Liver (tissue), 9 donors: ENCODE data around the gene ZNF844. TPM values are rescaled to one million over a fixed set of nuclear protein-coding genes. Genes with fewer than 3 reads are reported as not detected.
"Not testable (repeated sequence)": the region's sequence is repeated elsewhere in the genome, so short reads cannot be mapped to it uniquely, and the experiment has no call there.

Experiments
- DNase-seq: peaks from one replicate; pipeline ENCODE4 v3.0.0-alpha.2; 2017; ENCODE audit warnings: low spot score
- H3K27ac ChIP-seq, 2 donors: one replicate each; pipeline ENCODE4 v1.7.0; 2013; ENCODE audit warnings: inconsistent platforms in 2 of 2, low read length in 2 of 2, control low read depth in 1 of 2, low read depth in 1 of 2, mild to moderate bottlenecking in 1 of 2
- H3K27me3 ChIP-seq, 4 donors: one replicate each; pipeline versions ENCODE4 v1.6.1 to v1.7.0; 2013; ENCODE audit warnings: low read length in 3 of 4, inconsistent platforms in 1 of 4, mild to moderate bottlenecking in 1 of 4, moderate library complexity in 1 of 4; ENCODE audit not compliant: control insufficient read depth in 4 of 4, insufficient read depth in 4 of 4
- H3K36me3 ChIP-seq, 4 donors: one replicate each; pipeline versions ENCODE4 v1.6.1 to v1.7.0; 2013; ENCODE audit warnings: low read length in 3 of 4, mild to moderate bottlenecking in 3 of 4, low read depth in 1 of 4, moderate library complexity in 1 of 4; ENCODE audit not compliant: control insufficient read depth in 4 of 4, insufficient read depth in 3 of 4
- H3K4me1 ChIP-seq, 4 donors: one replicate each; pipeline versions ENCODE4 v1.6.1 to v1.7.0; 2013; ENCODE audit warnings: low read length in 3 of 4, mild to moderate bottlenecking in 3 of 4, moderate library complexity in 1 of 4; ENCODE audit not compliant: control insufficient read depth in 4 of 4, insufficient read depth in 4 of 4
- H3K4me3 ChIP-seq, 3 donors: one replicate each; pipeline versions ENCODE4 v1.6.1 to v1.7.0; 2013; ENCODE audit warnings: low read length in 3 of 3, control low read depth in 1 of 3, low read depth in 1 of 3, mild to moderate bottlenecking in 1 of 3
- H3K9ac ChIP-seq, 2 donors: one replicate each; pipeline ENCODE4 v1.7.0; 2013; ENCODE audit warnings: low read length in 2 of 2, mild to moderate bottlenecking in 2 of 2, moderate library complexity in 2 of 2, control low read depth in 1 of 2, low read depth in 1 of 2
- H3K9me3 ChIP-seq, 4 donors: one replicate each; pipeline versions ENCODE4 v1.6.1 to v1.7.0; 2013; ENCODE audit warnings: low read length in 3 of 4; ENCODE audit not compliant: control insufficient read depth in 4 of 4
- ATF3 ChIP-seq: IDR thresholded peaks from 2 replicates; pipeline ENCODE4 v1.6.1; 2016; ENCODE audit warnings: antibody characterized with exemption
- CTCF ChIP-seq: fragments of 150-350 bp; IDR thresholded peaks from 2 replicates; pipeline ENCODE4 v1.5.1; 2017; ENCODE audit warnings: improper control_type of control experiment, low read depth, low read length; ENCODE audit not compliant: missing input control
- FOXA1 ChIP-seq: IDR thresholded peaks from 2 replicates; pipeline ENCODE4 v1.6.1; 2016; ENCODE audit warnings: antibody characterized with exemption
- FOXA2 ChIP-seq: IDR thresholded peaks from 2 replicates; pipeline ENCODE4 v1.6.1; 2016; ENCODE audit warnings: antibody characterized with exemption
- GABPA ChIP-seq, 2 donors: IDR thresholded peaks in 1 of 2; conservative IDR thresholded peaks in 1 of 2; 2 replicates each; pipeline ENCODE4 v1.6.1; 2016; ENCODE audit warnings: antibody characterized with exemption in 2 of 2, mild to moderate bottlenecking in 1 of 2, moderate library complexity in 1 of 2
- HNF4A ChIP-seq, 2 donors: conservative IDR thresholded peaks; 2 replicates each; pipeline ENCODE4 v1.6.1; 2016; ENCODE audit warnings: antibody characterized with exemption in 2 of 2, mild to moderate bottlenecking in 2 of 2
- MAX ChIP-seq: IDR thresholded peaks from 2 replicates; pipeline ENCODE4 v1.6.1; 2016; ENCODE audit warnings: antibody characterized with exemption
- NR2F2 ChIP-seq: IDR thresholded peaks from 2 replicates; pipeline ENCODE4 v1.6.1; 2016; ENCODE audit warnings: antibody characterized with exemption
- RAD21 ChIP-seq, 2 donors: IDR thresholded peaks; 2 replicates each; pipeline ENCODE4 v1.6.1; 2016; ENCODE audit warnings: antibody characterized with exemption in 2 of 2, mild to moderate bottlenecking in 2 of 2
- REST ChIP-seq: IDR thresholded peaks from 2 replicates; pipeline ENCODE4 v1.6.1; 2016; ENCODE audit warnings: antibody characterized with exemption, mild to moderate bottlenecking
- RXRA ChIP-seq, 2 donors: IDR thresholded peaks; 2 replicates each; pipeline ENCODE4 v1.6.1; 2017 to 2018; ENCODE audit warnings: antibody characterized with exemption in 2 of 2, mild to moderate bottlenecking in 1 of 2
- SP1 ChIP-seq: IDR thresholded peaks from 2 replicates; pipeline ENCODE4 v1.6.1; 2018; ENCODE audit warnings: antibody characterized with exemption, mild to moderate bottlenecking
- YY1 ChIP-seq: IDR thresholded peaks from 2 replicates; pipeline ENCODE4 v1.6.1; 2016; ENCODE audit warnings: antibody characterized with exemption, mild to moderate bottlenecking
- ZBTB33 ChIP-seq: IDR thresholded peaks from 2 replicates; pipeline ENCODE4 v1.6.1; 2016; ENCODE audit warnings: antibody characterized with exemption
- WGBS: extraction: QIAGEN DNeasy Blood & Tissue Kit; methylation state at CpG from one replicate; pipeline ENCODE4 v1.1.7; 2013; 5-methylcytosine and 5-hydroxymethylcytosine counted together
- polyA plus RNA-seq, 2 donors: library from polyadenylated mRNA; stranded (reverse) in 1 of 2; unstranded in 1 of 2; fragments of 200-250 nt in 1 of 2; fragments of >200 nt in 1 of 2; fragmentation: Nextera tagmentation in 1 of 2; extraction: Ambion mirVana in 1 of 2; gene quantifications; one replicate each; pipeline versions ENCODE4 v1.2.1 to v1.2.3, GENCODE V29; 2013 to 2015
- total RNA-seq, 2 donors: library from RNA; depleted of rRNA; stranded (reverse); fragments of >200 nt; gene quantifications; one replicate each; pipeline ENCODE4 v1.2.3, GENCODE V29; 2014
- donor health status: healthy.
- donor health status: healthy.
- donor health status: healthy.
- donor health status: healthy.
- donor health status: healthy.

ZNF844 gene
- total and polyA plus RNA-seq, 4 donors = 0.72 to 5.6 (median 2.9) TPM

GRCh38 chr19:12075538-12076139 lies 11.1 kb downstream of the ZNF844 start:
- H3K4me3 ChIP-seq = peak overlapping the region in 2 of 3 donors; percentile 48 to 81

GRCh38 chr19:12076331-12076730 lies 11.8 kb downstream of the ZNF844 start:
- WGBS = 97% methylated on average over 3 of the region's 3 CpGs
- H3K27me3 ChIP-seq, H3K9ac ChIP-seq, H3K4me1 ChIP-seq, H3K27ac ChIP-seq, DNase-seq: not testable (repeated sequence)
- H3K36me3 ChIP-seq = peaks cover 7 to 51% (median 40%) of the 10 kb centered on the region in 4 donors
- H3K4me3 ChIP-seq = peak overlapping the region in 2 of 3 donors; percentile 48 to 81
- H3K9me3 ChIP-seq = peaks cover 62 to 83% (median 63%) of the 10 kb centered on the region in 4 donors

More at GRCh38 chr19:12075538-12076139, 11.1 kb downstream of the ZNF844 start:
- TF ChIP-seq YY1 (no peak), ATF3 (no peak), SP1 (no peak), RXRA (IDR thresholded peaks at IDR 0.05) (no peak), ZBTB33 (no peak), REST (no peak), HNF4A (conservative IDR thresholded peaks at IDR 0.05) (no peak), FOXA1 (no peak)
- Histone ChIP-seq H3K9ac (no peak overlapping the region), H3K27ac (no peak overlapping the region), H3K4me1 (no peaks in the 10 kb centered on the region), H3K27me3 (no peaks in the 10 kb centered on the region), H3K9me3 (peaks cover 61 to 84% (median 63%) of the 10 kb centered on the region in 4 donors), H3K36me3 (peaks cover 7 to 51% (median 43%) of the 10 kb centered on the region in 4 donors)
- DNase-seq = no peak
- WGBS = 94% methylated on average over 3 of the region's 3 CpGs

- H3K9me3 ChIP-seq = peaks cover 63 to 83% (median 64%) of the 10 kb centered on the region in 4 donors
- no peak overlapping the region for H3K27ac ChIP-seq
- H3K4me3 ChIP-seq = peak overlapping the region in 2 of 3 donors; percentile 48 to 81
- no peaks in the 10 kb centered on the region for H3K4me1 ChIP-seq
- H3K36me3 ChIP-seq = peaks cover 7 to 49% (median 40%) of the 10 kb centered on the region in 4 donors
- H3K9ac ChIP-seq = no peak overlapping the region
- H3K27me3 ChIP-seq = no peaks in the 10 kb centered on the region
- WGBS = 98% methylated on average over 3 of the region's 3 CpGs
- no peak for DNase-seq
- TF ChIP-seq REST (no peak), YY1 (no peak), SP1 (no peak), NR2F2 (no peak), FOXA2 (no peak), RXRA (IDR thresholded peaks at IDR 0.05) (no peak), RAD21 (IDR thresholded peaks at IDR 0.05) (no peak), ATF3 (no peak), GABPA (IDR thresholded peaks at IDR 0.05 in 1 of 2, conservative IDR thresholded peaks at IDR 0.05 in 1 of 2) (no peak), MAX (no peak), CTCF (no peak), FOXA1 (no peak)
Observed at GRCh38 chr19:12077375-12077774, 12.8 kb downstream of the ZNF844 start.
